GM19193 (cell line): Measurements from ENCODE around the gene NADSYN1.

Experiments
- POLR2A ChIP-seq: IDR thresholded peaks from 4 replicates; pipeline ENCODE4 v1.6.1; 2011; ENCODE audit not compliant: insufficient read depth, insufficient read length; ENCODE audit errors: extremely low read depth

The NADSYN1 gene

GRCh38 chr11:71472941-71473792, 20.2 kb downstream of the NADSYN1 start:
- no peak for TF ChIP-seq POLR2A

GRCh38 chr11:71473793-71474080, 20.7 kb downstream of the NADSYN1 start:
- TF ChIP-seq POLR2A: no peak

GRCh38 chr11:71474141-71474770, 21.3 kb downstream of the NADSYN1 start:
- no peak for TF ChIP-seq POLR2A

GRCh38 chr11:71474771-71475483, 21.9 kb downstream of the NADSYN1 start:
- no peak for TF ChIP-seq POLR2A

- TF ChIP-seq POLR2A: no peak
These were observed 23.0 kb downstream of the NADSYN1 start for GRCh38 chr11:71476031-71476430.

GRCh38 chr11:71476926-71477640, 24.1 kb downstream of the NADSYN1 start:
- no peak for TF ChIP-seq POLR2A

GRCh38 chr11:71477641-71478527, 24.9 kb downstream of the NADSYN1 start:
- no peak for TF ChIP-seq POLR2A

- no peak for TF ChIP-seq POLR2A
These were observed 25.5 kb downstream of the NADSYN1 start for GRCh38 chr11:71478528-71478840.

GRCh38 chr11:71481101-71481960, 28.3 kb downstream of the NADSYN1 start:
- no peak for TF ChIP-seq POLR2A

- no peak for TF ChIP-seq POLR2A
These were observed 29.2 kb downstream of the NADSYN1 start for GRCh38 chr11:71482216-71482615.

GRCh38 chr11:71482746-71483364, 29.9 kb downstream of the NADSYN1 start:
- TF ChIP-seq POLR2A: no peak

GRCh38 chr11:71483692-71484091, 30.7 kb downstream of the NADSYN1 start:
- no peak for TF ChIP-seq POLR2A
